A549 (cell line): ENCODE results near the gene PSMF1.

ENCODE experiments used
- CBX2 ChIP-seq: fragments of 200-600 bp; sonication (generic); IDR thresholded peaks from 2 replicates; pipeline ENCODE4 v1.6.1; 2016; ENCODE audit warnings: low read depth, mild to moderate bottlenecking, borderline replicate concordance
- CTCF ChIP-seq: fragments of >200 bp; sonication (Bioruptor Twin); formaldehyde crosslinking; IDR thresholded peaks from 3 replicates; pipeline ENCODE4 v1.5.1; 2016
- MAX ChIP-seq: IDR thresholded peaks from 2 replicates; pipeline ENCODE4 v1.6.1; 2012
- POLR2A ChIP-seq: IDR thresholded peaks from 2 replicates; pipeline ENCODE4 v1.6.1; 2012; ENCODE audit warnings: mild to moderate bottlenecking, low read length

DNA sequence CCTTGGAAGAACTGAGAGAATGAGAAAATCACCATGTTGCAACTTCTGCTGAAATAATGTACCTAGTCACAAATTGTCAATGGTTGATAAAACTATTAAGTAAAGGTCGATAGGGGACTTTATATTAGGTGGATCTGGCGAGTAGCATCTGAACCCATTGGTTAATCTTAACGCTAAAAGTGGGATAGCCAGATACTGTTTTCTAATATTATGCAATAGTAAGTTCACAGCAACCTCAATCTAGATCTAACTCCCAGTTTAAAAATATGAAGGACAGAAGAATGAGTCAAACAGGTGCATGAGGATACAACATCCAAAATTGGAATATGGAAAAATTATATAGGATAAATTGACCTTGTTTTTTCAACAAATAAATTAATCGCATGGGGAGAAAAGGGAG is 18.8 kb downstream of the PSMF1 start:
- TF ChIP-seq POLR2A = no peak
- no peak for TF ChIP-seq CTCF
- TF ChIP-seq MAX = no peak
- no peak for TF ChIP-seq CBX2
